K562 (cell line): ENCODE data around the gene MMP24. TPM values are rescaled to one million over a fixed set of nuclear protein-coding genes. Genes with fewer than 3 reads are reported as not detected.

Source experiments
- ATF1 ChIP-seq, 2 experiments: fragments of 450-650 bp in 1 of 2; IDR thresholded peaks; 2 replicates each; pipeline ENCODE4 v1.6.1; 2016; ENCODE audit warnings: missing compliant biosample characterization in 1 of 2, missing genetic modification characterization in 1 of 2
- BRD4 ChIP-seq: fragments of 200-600 bp; sonication (generic); IDR thresholded peaks from 2 replicates; pipeline ENCODE4 v1.6.1; 2017; ENCODE audit warnings: inconsistent platforms
- E2F3 ChIP-seq: fragments of 250-450 bp; sonication (Bioruptor Pico); IDR thresholded peaks from 2 replicates; pipeline ENCODE4 v1.4.0; 2020; ENCODE audit warnings: mild to moderate bottlenecking
- HDAC1 ChIP-seq, 2 experiments: fragments of 450-650 bp; IDR thresholded peaks; 2 replicates each; pipeline ENCODE4 v1.6.1; 2016 to 2017; ENCODE audit warnings: inconsistent platforms in 1 of 2, mild to moderate bottlenecking in 1 of 2, moderate library complexity in 1 of 2
- HMBOX1 ChIP-seq: sonication (generic); IDR thresholded peaks from 2 replicates; pipeline ENCODE4 v1.6.1; 2016
- NCOA6 ChIP-seq: fragments of 450-650 bp; IDR thresholded peaks from 2 replicates; pipeline ENCODE4 v1.6.1; 2017; ENCODE audit warnings: mild to moderate bottlenecking
- NCOR1 ChIP-seq: fragments of 450-650 bp; IDR thresholded peaks from 2 replicates; pipeline ENCODE4 v1.6.1; 2016; ENCODE audit warnings: mild to moderate bottlenecking, moderate library complexity
- RAD21 ChIP-seq, 2 experiments: fragments of 250-450 bp in 1 of 2; fragments of 450-650 bp in 1 of 2; sonication (Bioruptor Pico) in 1 of 2; formaldehyde crosslinking in 1 of 2; IDR thresholded peaks in 1 of 2; conservative IDR thresholded peaks in 1 of 2; 2 replicates each; pipeline versions ENCODE4 v1.4.0 to v1.8.0; 2020 to 2022; ENCODE audit warnings: mild to moderate bottlenecking in 2 of 2, moderate library complexity in 1 of 2
- SIX5 ChIP-seq, 2 experiments: IDR thresholded peaks; 2 replicates each; pipeline ENCODE4 v1.6.1; 2011; ENCODE audit warnings: low read length in 2 of 2, borderline replicate concordance in 1 of 2, low read depth in 1 of 2, mild to moderate bottlenecking in 1 of 2, moderate library complexity in 1 of 2; ENCODE audit not compliant: insufficient read depth in 1 of 2
- SMARCB1 ChIP-seq: IDR thresholded peaks from 2 replicates; pipeline ENCODE4 v1.6.1; 2011; ENCODE audit warnings: improper control_type of control experiment, low read depth; ENCODE audit not compliant: insufficient read length
- SOX6 ChIP-seq: fragments of 450-650 bp; IDR thresholded peaks from 2 replicates; pipeline ENCODE4 v1.6.1; 2014; ENCODE audit warnings: mild to moderate bottlenecking
- TEAD4 ChIP-seq, 2 experiments: sonication (generic) in 1 of 2; formaldehyde crosslinking in 1 of 2; IDR thresholded peaks; 2 replicates each; pipeline versions ENCODE4 v1.6.1 to v1.8.0; 2012 to 2022; ENCODE audit warnings: borderline replicate concordance in 1 of 2, inconsistent platforms in 1 of 2, low read length in 1 of 2, mild to moderate bottlenecking in 1 of 2, missing genetic modification reagents in 1 of 2
- USF1 ChIP-seq: sonication (generic); formaldehyde crosslinking; IDR thresholded peaks from 2 replicates; pipeline ENCODE4 v1.9.0; 2022; ENCODE audit warnings: mild to moderate bottlenecking, missing genetic modification reagents
- ZNF121 ChIP-seq: sonication (generic); formaldehyde crosslinking; conservative IDR thresholded peaks from 2 replicates; pipeline ENCODE4 v1.8.0; 2022; ENCODE audit warnings: missing genetic modification reagents
- polyA plus RNA-seq, 8 experiments: library from polyadenylated mRNA; depleted of rRNA in 4 of 8; stranded (reverse) in 5 of 8; unstranded in 3 of 8; fragments of >200 nt; fragmentation: Nextera tagmentation in 2 of 8; fragmentation: Illumina TruSeq in 1 of 8; extraction: Ambion mirVana in 2 of 8; extraction: Trizol in 1 of 8; gene quantifications; 2 replicates each; pipeline versions ENCODE4 v1.2.1 to v1.2.3, GENCODE V29; 2011 to 2014; ENCODE audit warnings: inconsistent platforms in 1 of 8, missing spikeins in 1 of 8
- total RNA-seq, 7 experiments: library from RNA; depleted of rRNA in 6 of 7; stranded (reverse); fragments of >200 nt in 6 of 7; fragmentation: Illumina TruSeq in 2 of 7; extraction: Trizol in 2 of 7; gene quantifications; 2 replicates each; pipeline versions ENCODE4 v1.2.1 to v1.2.3, GENCODE V29; 2011 to 2021; ENCODE audit warnings: low replicate concordance in 1 of 7
- TF ChIP-seq, protein P1 (sequence below): sonication (generic); formaldehyde crosslinking; IDR thresholded peaks from 2 replicates; pipeline ENCODE4 v1.8.1; 2023; ENCODE audit warnings: mild to moderate bottlenecking, missing genetic modification reagents
- TF ChIP-seq, protein P2 (sequence below), 2 experiments: IDR thresholded peaks in 1 of 2; conservative IDR thresholded peaks in 1 of 2; 2 replicates each; pipeline ENCODE4 v1.6.1; 2016; ENCODE audit warnings: low read depth in 2 of 2, mild to moderate bottlenecking in 1 of 2, missing compliant biosample characterization in 1 of 2, missing genetic modification characterization in 1 of 2, moderate library complexity in 1 of 2
- TF ChIP-seq, protein P3 (sequence below): fragments of 250-450 bp; sonication (Bioruptor Pico); IDR thresholded peaks from 2 replicates; pipeline ENCODE4 v1.5.0; 2021; ENCODE audit warnings: mild to moderate bottlenecking, borderline replicate concordance

The MMP24 gene
- total and polyA plus RNA-seq, 9 of the 15 experiments (the other 6 are each of a cell fraction or from before 2014, with no cell fraction given) = 0.03 to 0.07 (median 0.03) TPM; not detected in 6

DNA sequence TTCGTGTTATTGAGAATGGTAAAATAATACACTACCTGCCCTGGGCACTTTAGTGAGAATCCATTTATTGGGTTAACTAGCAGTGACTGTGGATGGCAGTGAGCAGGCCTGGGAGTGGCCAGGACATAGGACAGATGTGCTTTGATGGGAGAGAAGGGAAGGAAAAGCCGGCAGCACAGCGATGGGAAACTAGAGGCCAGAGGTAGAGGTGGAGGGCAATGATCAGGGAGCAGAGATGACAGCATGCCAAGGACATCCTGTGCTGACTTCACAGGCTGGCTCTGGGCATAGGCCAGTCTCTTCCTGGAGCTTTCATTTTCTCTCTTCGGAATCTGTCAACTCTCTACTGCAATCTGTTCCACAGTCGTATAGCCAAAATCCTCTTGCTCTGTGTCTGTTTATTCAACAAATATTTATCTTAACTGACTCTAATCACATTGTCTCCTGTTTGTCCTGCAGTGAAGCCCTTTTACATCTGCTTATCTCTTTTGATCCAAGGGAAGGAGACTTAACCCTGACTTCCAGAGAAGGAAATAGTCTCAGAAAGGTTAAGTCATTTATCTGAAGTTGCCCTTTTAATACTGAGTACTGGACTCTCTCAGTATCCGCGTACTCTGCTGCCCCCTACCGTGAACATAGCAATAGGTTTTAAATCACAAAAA, 18.4 kb upstream of the MMP24 start (continued):
- TF ChIP-seq BRD4 (no peak), NCOA6 (no peak), ZNF121 (CRISPR knock-in tag) (0 out of 2 replicates have a peak, but pooled peaks have one; percentile 10), E2F3 (CRISPR knock-in tag) (no peak), RAD21 (CRISPR knock-in tag; conservative IDR thresholded peaks at IDR 0.05 in 1 of 2, IDR thresholded peaks at IDR 0.05 in 1 of 2) (peak; percentile 98 to 99), SOX6 (peak; percentile 88), SMARCB1 (no peak), TEAD4 (IDR thresholded peaks at IDR 0.05; ENCODE audit: low read length) (peak; percentile 63), TEAD4 (CRISPR knock-in tag; IDR thresholded peaks at IDR 0.05; ENCODE audit: borderline replicate concordance) (no peak), HDAC1 (IDR thresholded peaks at IDR 0.05) (peak in 1 of 2 experiments; percentile 90; a peak in 2 of 4 replicates), USF1 (CRISPR knock-in tag) (no peak), SIX5 (IDR thresholded peaks at IDR 0.05; ENCODE audit: borderline replicate concordance in 1 of 2, insufficient read depth in 1 of 2, low read depth in 1 of 2, low read length in 2 of 2) (no peak), NCOR1 (peak; percentile 75), HMBOX1 (peak; percentile 77), ATF1 (CRISPR knock-in tag; IDR thresholded peaks at IDR 0.05) (no peak), ATF1 (tag; IDR thresholded peaks at IDR 0.05) (0 out of 2 replicates have a peak, but pooled peaks have one; percentile 20)
- TF ChIP-seq, protein P1, sequence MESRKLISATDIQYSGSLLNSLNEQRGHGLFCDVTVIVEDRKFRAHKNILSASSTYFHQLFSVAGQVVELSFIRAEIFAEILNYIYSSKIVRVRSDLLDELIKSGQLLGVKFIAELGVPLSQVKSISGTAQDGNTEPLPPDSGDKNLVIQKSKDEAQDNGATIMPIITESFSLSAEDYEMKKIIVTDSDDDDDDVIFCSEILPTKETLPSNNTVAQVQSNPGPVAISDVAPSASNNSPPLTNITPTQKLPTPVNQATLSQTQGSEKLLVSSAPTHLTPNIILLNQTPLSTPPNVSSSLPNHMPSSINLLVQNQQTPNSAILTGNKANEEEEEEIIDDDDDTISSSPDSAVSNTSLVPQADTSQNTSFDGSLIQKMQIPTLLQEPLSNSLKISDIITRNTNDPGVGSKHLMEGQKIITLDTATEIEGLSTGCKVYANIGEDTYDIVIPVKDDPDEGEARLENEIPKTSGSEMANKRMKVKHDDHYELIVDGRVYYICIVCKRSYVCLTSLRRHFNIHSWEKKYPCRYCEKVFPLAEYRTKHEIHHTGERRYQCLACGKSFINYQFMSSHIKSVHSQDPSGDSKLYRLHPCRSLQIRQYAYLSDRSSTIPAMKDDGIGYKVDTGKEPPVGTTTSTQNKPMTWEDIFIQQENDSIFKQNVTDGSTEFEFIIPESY (CRISPR knock-in tag) = 0 out of 2 replicates have a peak, but pooled peaks have one; percentile 31
- TF ChIP-seq, protein P2, sequence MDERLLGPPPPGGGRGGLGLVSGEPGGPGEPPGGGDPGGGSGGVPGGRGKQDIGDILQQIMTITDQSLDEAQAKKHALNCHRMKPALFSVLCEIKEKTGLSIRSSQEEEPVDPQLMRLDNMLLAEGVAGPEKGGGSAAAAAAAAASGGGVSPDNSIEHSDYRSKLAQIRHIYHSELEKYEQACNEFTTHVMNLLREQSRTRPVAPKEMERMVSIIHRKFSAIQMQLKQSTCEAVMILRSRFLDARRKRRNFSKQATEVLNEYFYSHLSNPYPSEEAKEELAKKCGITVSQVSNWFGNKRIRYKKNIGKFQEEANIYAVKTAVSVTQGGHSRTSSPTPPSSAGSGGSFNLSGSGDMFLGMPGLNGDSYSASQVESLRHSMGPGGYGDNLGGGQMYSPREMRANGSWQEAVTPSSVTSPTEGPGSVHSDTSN (CRISPR knock-in tag; IDR thresholded peaks at IDR 0.05; ENCODE audit: low read depth) = no peak
- TF ChIP-seq, protein P2 (tag; conservative IDR thresholded peaks at IDR 0.05; ENCODE audit: low read depth) = peak; percentile 22; the same call in 1 of the 2 replicates
- TF ChIP-seq, protein P3, sequence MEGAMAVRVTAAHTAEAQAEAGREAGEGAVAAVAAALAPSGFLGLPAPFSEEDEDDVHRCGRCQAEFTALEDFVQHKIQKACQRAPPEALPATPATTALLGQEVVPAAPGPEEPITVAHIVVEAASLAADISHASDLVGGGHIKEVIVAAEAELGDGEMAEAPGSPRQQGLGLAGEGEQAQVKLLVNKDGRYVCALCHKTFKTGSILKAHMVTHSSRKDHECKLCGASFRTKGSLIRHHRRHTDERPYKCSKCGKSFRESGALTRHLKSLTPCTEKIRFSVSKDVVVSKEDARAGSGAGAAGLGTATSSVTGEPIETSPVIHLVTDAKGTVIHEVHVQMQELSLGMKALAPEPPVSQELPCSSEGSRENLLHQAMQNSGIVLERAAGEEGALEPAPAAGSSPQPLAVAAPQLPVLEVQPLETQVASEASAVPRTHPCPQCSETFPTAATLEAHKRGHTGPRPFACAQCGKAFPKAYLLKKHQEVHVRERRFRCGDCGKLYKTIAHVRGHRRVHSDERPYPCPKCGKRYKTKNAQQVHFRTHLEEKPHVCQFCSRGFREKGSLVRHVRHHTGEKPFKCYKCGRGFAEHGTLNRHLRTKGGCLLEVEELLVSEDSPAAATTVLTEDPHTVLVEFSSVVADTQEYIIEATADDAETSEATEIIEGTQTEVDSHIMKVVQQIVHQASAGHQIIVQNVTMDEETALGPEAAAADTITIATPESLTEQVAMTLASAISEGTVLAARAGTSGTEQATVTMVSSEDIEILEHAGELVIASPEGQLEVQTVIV = no peak
